ENCODE data around the gene SAMD4B.

DNA sequence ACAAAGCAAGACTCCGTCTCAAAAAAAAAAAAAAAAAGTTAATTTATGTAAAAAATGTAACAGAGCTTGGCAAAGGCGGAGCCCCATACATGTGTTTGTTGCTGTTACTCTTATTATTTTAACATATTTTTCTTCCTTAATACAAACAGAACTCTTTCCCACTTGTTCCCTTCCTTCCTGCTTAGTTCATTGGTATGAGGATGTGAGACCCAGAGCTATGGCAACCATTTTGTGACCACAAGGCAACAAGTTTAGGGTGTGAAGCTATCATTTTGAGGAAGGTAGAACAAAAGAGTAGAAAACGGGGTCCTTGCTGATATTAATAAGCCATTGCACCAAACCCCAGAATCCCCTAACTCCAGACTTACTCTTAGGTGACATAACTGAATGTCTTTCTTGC lies 40.7 kb upstream of the SAMD4B start:
- TF ChIP-seq YY1 (IDR thresholded peaks at IDR 0.05; ENCODE audit: insufficient read depth, insufficient read length) (no peak), ZNF274 (IDR thresholded peaks at IDR 0.05; ENCODE audit: low read depth, low read length) (no peak)

Data from NT2/D1 (cell line).